ENCODE results near the gene NUDT16L1. TPM values are rescaled to one million over a fixed set of nuclear protein-coding genes. Genes with fewer than 3 reads are reported as not detected.

NUDT16L1 gene
- polyA plus RNA-seq, 1 donor from 2014 or later = 125 TPM

- no peak overlapping the region for H3K27ac ChIP-seq (ENCODE audit: low read length)
- no peaks in the 10 kb centered on the region for H3K36me3 ChIP-seq (ENCODE audit: insufficient read depth, low read length)
- no peaks in the 10 kb centered on the region for H3F3A ChIP-seq (ENCODE audit: insufficient read depth, low read length, poor library complexity, severe bottlenecking)
- H3K79me2 ChIP-seq (replicated peaks; ENCODE audit: insufficient read depth, low read length) = no peaks in the 10 kb centered on the region
- no peaks in the 10 kb centered on the region for H3K9me2 ChIP-seq (ENCODE audit: insufficient read depth, low read length)
- H3K9ac ChIP-seq (ENCODE audit: low read length) = no peak overlapping the region
- no peaks in the 10 kb centered on the region for H3K27me3 ChIP-seq (ENCODE audit: insufficient read depth, low read depth, low read length)
- no peaks in the 10 kb centered on the region for H3K9me3 ChIP-seq (ENCODE audit: low read length)
- no peak overlapping the region for H3K4me3 ChIP-seq (ENCODE audit: low read length)
- TF ChIP-seq REST (IDR thresholded peaks at IDR 0.05; ENCODE audit: borderline replicate concordance) (no peak), RAD21 (conservative IDR thresholded peaks at IDR 0.05) (no peak), TAF1 (IDR thresholded peaks at IDR 0.05; ENCODE audit: low read depth) (no peak), SMC3 (conservative IDR thresholded peaks at IDR 0.05; ENCODE audit: poor library complexity) (no peak), POLR2AphosphoS5 (IDR thresholded peaks at IDR 0.05) (no peak), EZH2 (IDR thresholded peaks at IDR 0.05; ENCODE audit: borderline replicate concordance, insufficient read depth, low read length, poor library complexity, severe bottlenecking) (no peak), MXI1 (conservative IDR thresholded peaks at IDR 0.05; ENCODE audit: poor library complexity, severe bottlenecking) (no peak), EP300 (conservative IDR thresholded peaks at IDR 0.05; ENCODE audit: poor library complexity, severe bottlenecking) (no peak), CTCF (IDR thresholded peaks at IDR 0.05; ENCODE audit: poor library complexity, severe bottlenecking) (no peak)
- no peak overlapping the region for H2AFZ ChIP-seq (ENCODE audit: low read depth, low read length)
- H4K20me1 ChIP-seq (ENCODE audit: insufficient read depth) = no peaks in the 10 kb centered on the region
- H3K4me2 ChIP-seq (ENCODE audit: low read length) = no peak overlapping the region
These were observed 4.2 kb upstream of the NUDT16L1 start for GRCh38 chr16:4689091-4689671.

GRCh38 chr16:4689864-4690704, 3.3 kb upstream of the NUDT16L1 start:
- Histone ChIP-seq H3K4me2 (ENCODE audit: low read length) (no peak overlapping the region), H4K20me1 (ENCODE audit: insufficient read depth) (no peaks in the 10 kb centered on the region), H3K9me3 (ENCODE audit: low read length) (no peaks in the 10 kb centered on the region), H3K27me3 (ENCODE audit: insufficient read depth, low read depth, low read length) (no peaks in the 10 kb centered on the region), H3K9ac (ENCODE audit: low read length) (no peak overlapping the region), H3K4me3 (ENCODE audit: low read length) (no peak overlapping the region), H3K9me2 (ENCODE audit: insufficient read depth, low read length) (no peaks in the 10 kb centered on the region), H2AFZ (ENCODE audit: low read depth, low read length) (no peak overlapping the region), H3F3A (ENCODE audit: insufficient read depth, low read length, poor library complexity, severe bottlenecking) (no peaks in the 10 kb centered on the region), H3K36me3 (ENCODE audit: insufficient read depth, low read length) (no peaks in the 10 kb centered on the region), H3K27ac (ENCODE audit: low read length) (no peak overlapping the region), H3K79me2 (replicated peaks; ENCODE audit: insufficient read depth, low read length) (no peaks in the 10 kb centered on the region)
- TF ChIP-seq EP300 (conservative IDR thresholded peaks at IDR 0.05; ENCODE audit: poor library complexity, severe bottlenecking) (no peak), POLR2AphosphoS5 (IDR thresholded peaks at IDR 0.05) (no peak), REST (IDR thresholded peaks at IDR 0.05; ENCODE audit: borderline replicate concordance) (no peak), TAF1 (IDR thresholded peaks at IDR 0.05; ENCODE audit: low read depth) (no peak)
